Astrocyte (in vitro differentiated cells and primary cell): ENCODE results near the gene NAALADL2. TPM values are rescaled to one million over a fixed set of nuclear protein-coding genes. Genes with fewer than 3 reads are reported as not detected.

Experiments
- DNase-seq: peaks from one replicate; pipeline ENCODE4 v3.0.0-alpha.2; 2010; ENCODE audit warnings: low read depth
- FAIRE-seq: peaks from 2 replicates; lab custom pipeline; 2011; peaks lifted over from hg19 to GRCh38; lab: Jason Lieb, UNC
- H2AFZ ChIP-seq: 2 replicates; pipeline ENCODE4 v1.6.0; 2012; ENCODE audit warnings: low read depth, low read length, inconsistent platforms
- H3K27ac ChIP-seq: 2 replicates; pipeline ENCODE4 v1.5.1; 2011; ENCODE audit warnings: low read depth, low read length, inconsistent platforms
- H3K27me3 ChIP-seq: 2 replicates; pipeline ENCODE4 v1.6.0; 2011; ENCODE audit warnings: low read length, inconsistent platforms; ENCODE audit not compliant: insufficient read depth
- H3K36me3 ChIP-seq: 2 replicates; pipeline ENCODE4 v1.5.1; 2011; ENCODE audit warnings: low read length, inconsistent platforms; ENCODE audit not compliant: insufficient read depth
- H3K4me1 ChIP-seq: 2 replicates; pipeline ENCODE4 v1.5.1; 2011; ENCODE audit warnings: low read length, inconsistent platforms; ENCODE audit not compliant: insufficient read depth
- H3K4me2 ChIP-seq: 2 replicates; pipeline ENCODE4 v1.6.0; 2012; ENCODE audit warnings: low read length, inconsistent platforms
- H3K4me3 ChIP-seq: 2 replicates; pipeline ENCODE4 v1.5.1; 2011; ENCODE audit warnings: low read depth, mild to moderate bottlenecking, low read length, inconsistent platforms; ENCODE audit not compliant: insufficient read depth
- H3K79me2 ChIP-seq: 2 replicates; pipeline ENCODE4 v1.6.0; 2012; ENCODE audit warnings: mild to moderate bottlenecking, low read length, inconsistent platforms; ENCODE audit not compliant: insufficient read depth
- H3K9ac ChIP-seq: 2 replicates; pipeline ENCODE4 v1.6.0; 2012; ENCODE audit warnings: mild to moderate bottlenecking, low read length, inconsistent platforms
- H3K9me3 ChIP-seq: 2 replicates; pipeline ENCODE4 v1.5.1; 2012; ENCODE audit warnings: low read depth, mild to moderate bottlenecking, low read length, inconsistent platforms; ENCODE audit not compliant: insufficient read depth
- H4K20me1 ChIP-seq: 2 replicates; pipeline ENCODE4 v1.6.0; 2012; ENCODE audit warnings: low read length, inconsistent platforms; ENCODE audit not compliant: insufficient read depth
- H3K27ac Mint-ChIP-seq: one replicate; pipeline ENCODE4 v1.8.0; 2021; ENCODE audit warnings: mild to moderate bottlenecking, mixed read lengths; ENCODE audit not compliant: unreplicated experiment
- H3K27me3 Mint-ChIP-seq: one replicate; pipeline ENCODE4 v1.8.0; 2021; ENCODE audit warnings: low read depth, mixed read lengths; ENCODE audit not compliant: unreplicated experiment
- H3K36me3 Mint-ChIP-seq: one replicate; pipeline ENCODE4 v1.8.0; 2021; ENCODE audit warnings: low read depth, mixed read lengths; ENCODE audit not compliant: unreplicated experiment
- H3K4me1 Mint-ChIP-seq: one replicate; pipeline ENCODE4 v1.8.0; 2021; ENCODE audit warnings: low read depth, mixed read lengths; ENCODE audit not compliant: unreplicated experiment
- H3K4me3 Mint-ChIP-seq: one replicate; pipeline ENCODE4 v1.8.0; 2021; ENCODE audit warnings: mild to moderate bottlenecking, moderate library complexity, mixed read lengths; ENCODE audit not compliant: unreplicated experiment
- H3K9me3 Mint-ChIP-seq: one replicate; pipeline ENCODE4 v1.8.0; 2021; ENCODE audit warnings: mild to moderate bottlenecking, mixed read lengths; ENCODE audit not compliant: unreplicated experiment
- EZH2 ChIP-seq: IDR thresholded peaks from 2 replicates; pipeline ENCODE4 v1.6.1; 2012; ENCODE audit warnings: mild to moderate bottlenecking, low read length, inconsistent platforms; ENCODE audit not compliant: insufficient read depth
- total RNA-seq: library from RNA; stranded (reverse); gene quantifications from 2 replicates; pipeline ENCODE4 v1.2.1, GENCODE V29; 2021
- TF ChIP-seq, protein P1 (sequence below): IDR thresholded peaks from 2 replicates; pipeline ENCODE4 v1.5.1; 2011; ENCODE audit warnings: low read depth, mild to moderate bottlenecking, inconsistent platforms, low read length, moderate library complexity; ENCODE audit not compliant: insufficient read depth

Gene NAALADL2
- total RNA-seq, 1 donor from 2014 or later = 2.7 TPM

GRCh38 chr3:175593331-175593730 lies 734.2 kb downstream of the NAALADL2 start:
- Histone ChIP-seq H3K4me2 (no peak overlapping the region), H3K27me3 (no peaks in the 10 kb centered on the region), H3K79me2 (no peaks in the 10 kb centered on the region), H2AFZ (no peak overlapping the region), H4K20me1 (no peaks in the 10 kb centered on the region), H3K4me1 (no peaks in the 10 kb centered on the region), H3K4me3 (no peak overlapping the region), H3K27ac (no peak overlapping the region), H3K9me3 (no peaks in the 10 kb centered on the region), H3K36me3 (no peaks in the 10 kb centered on the region), H3K9ac (no peak overlapping the region)
- no peak overlapping the region for H3K4me3 Mint-ChIP-seq
- FAIRE-seq (no peak), DNase-seq (no peak)
- TF ChIP-seq, protein P1, sequence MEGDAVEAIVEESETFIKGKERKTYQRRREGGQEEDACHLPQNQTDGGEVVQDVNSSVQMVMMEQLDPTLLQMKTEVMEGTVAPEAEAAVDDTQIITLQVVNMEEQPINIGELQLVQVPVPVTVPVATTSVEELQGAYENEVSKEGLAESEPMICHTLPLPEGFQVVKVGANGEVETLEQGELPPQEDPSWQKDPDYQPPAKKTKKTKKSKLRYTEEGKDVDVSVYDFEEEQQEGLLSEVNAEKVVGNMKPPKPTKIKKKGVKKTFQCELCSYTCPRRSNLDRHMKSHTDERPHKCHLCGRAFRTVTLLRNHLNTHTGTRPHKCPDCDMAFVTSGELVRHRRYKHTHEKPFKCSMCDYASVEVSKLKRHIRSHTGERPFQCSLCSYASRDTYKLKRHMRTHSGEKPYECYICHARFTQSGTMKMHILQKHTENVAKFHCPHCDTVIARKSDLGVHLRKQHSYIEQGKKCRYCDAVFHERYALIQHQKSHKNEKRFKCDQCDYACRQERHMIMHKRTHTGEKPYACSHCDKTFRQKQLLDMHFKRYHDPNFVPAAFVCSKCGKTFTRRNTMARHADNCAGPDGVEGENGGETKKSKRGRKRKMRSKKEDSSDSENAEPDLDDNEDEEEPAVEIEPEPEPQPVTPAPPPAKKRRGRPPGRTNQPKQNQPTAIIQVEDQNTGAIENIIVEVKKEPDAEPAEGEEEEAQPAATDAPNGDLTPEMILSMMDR = no peak
- TF ChIP-seq EZH2 = no peak
- no peak overlapping the region for H3K27ac Mint-ChIP-seq
- peaks cover 2% of the 10 kb centered on the region for H3K9me3 Mint-ChIP-seq
- H3K36me3 Mint-ChIP-seq = no peaks in the 10 kb centered on the region
- no peaks in the 10 kb centered on the region for H3K4me1 Mint-ChIP-seq
- no peaks in the 10 kb centered on the region for H3K27me3 Mint-ChIP-seq

DNA sequence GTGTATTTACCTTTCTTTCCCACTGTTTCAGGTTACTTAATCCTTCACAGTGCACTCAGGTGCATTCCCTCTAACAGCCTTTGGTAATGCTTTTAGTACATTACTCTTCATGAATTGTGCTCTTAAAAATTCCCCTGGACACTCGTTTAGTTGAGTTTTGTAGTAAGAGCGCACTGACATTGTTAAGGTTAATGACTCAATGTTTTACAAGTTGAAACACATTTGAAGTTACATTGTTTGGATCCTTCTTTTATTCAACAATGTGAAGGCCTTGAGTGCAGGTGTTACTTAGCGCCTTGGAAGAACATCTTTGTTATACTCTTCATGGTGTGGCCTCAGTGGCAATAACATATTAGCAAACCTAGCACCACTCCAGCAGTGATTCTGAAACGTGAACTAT lies 739.6 kb downstream of the NAALADL2 start:
- Histone ChIP-seq H3K36me3 (no peaks in the 10 kb centered on the region), H3K4me1 (peaks cover 4% of the 10 kb centered on the region), H3K4me2 (no peak overlapping the region), H3K27ac (no peak overlapping the region), H3K4me3 (no peak overlapping the region), H3K9me3 (no peaks in the 10 kb centered on the region), H3K27me3 (no peaks in the 10 kb centered on the region), H2AFZ (no peak overlapping the region), H3K79me2 (no peaks in the 10 kb centered on the region), H3K9ac (no peak overlapping the region), H4K20me1 (no peaks in the 10 kb centered on the region)
- FAIRE-seq (no peak), DNase-seq (no peak)
- Mint-ChIP-seq H3K4me3 (no peak overlapping the region), H3K36me3 (no peaks in the 10 kb centered on the region), H3K27me3 (no peaks in the 10 kb centered on the region), H3K4me1 (no peaks in the 10 kb centered on the region), H3K27ac (no peak overlapping the region), H3K9me3 (peaks cover 2% of the 10 kb centered on the region)
- TF ChIP-seq, protein P1 = no peak
- no peak for TF ChIP-seq EZH2

DNA sequence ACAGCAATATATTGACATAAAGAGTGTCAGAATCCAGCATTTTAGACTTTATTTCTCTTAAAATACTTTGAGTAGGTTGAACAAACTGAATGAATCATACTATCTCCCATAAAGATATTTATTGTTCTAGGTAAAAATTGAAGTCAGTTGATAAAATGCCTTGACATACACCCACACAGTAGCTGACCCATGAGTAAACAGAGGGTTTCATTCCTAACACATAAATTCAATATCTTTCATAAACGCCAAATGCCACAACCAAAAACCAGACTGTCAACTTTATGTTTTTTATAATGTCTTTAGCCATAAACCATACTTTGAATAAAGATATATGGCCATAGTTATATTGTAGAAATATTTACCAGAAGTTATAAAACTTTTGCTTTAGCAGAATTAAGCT lies 742.4 kb downstream of the NAALADL2 start:
- no peak overlapping the region for H3K4me3 Mint-ChIP-seq
- Histone ChIP-seq H3K4me1 (peaks cover 4% of the 10 kb centered on the region), H3K4me2 (peak overlapping the region; percentile 4), H4K20me1 (no peaks in the 10 kb centered on the region), H3K9ac (no peak overlapping the region), H3K79me2 (no peaks in the 10 kb centered on the region), H3K36me3 (no peaks in the 10 kb centered on the region), H3K9me3 (no peaks in the 10 kb centered on the region), H2AFZ (no peak overlapping the region), H3K27ac (no peak overlapping the region), H3K4me3 (no peak overlapping the region), H3K27me3 (no peaks in the 10 kb centered on the region)
- H3K9me3 Mint-ChIP-seq = no peaks in the 10 kb centered on the region
- no peak overlapping the region for H3K27ac Mint-ChIP-seq
- no peak for TF ChIP-seq EZH2
- TF ChIP-seq, protein P1 = no peak
- H3K36me3 Mint-ChIP-seq = no peaks in the 10 kb centered on the region
- FAIRE-seq = no peak
- H3K27me3 Mint-ChIP-seq = no peaks in the 10 kb centered on the region
- H3K4me1 Mint-ChIP-seq = no peaks in the 10 kb centered on the region
- peak; percentile 42 for DNase-seq
